ENCODE data around the gene SMCO4.

The SMCO4 gene

DNA sequence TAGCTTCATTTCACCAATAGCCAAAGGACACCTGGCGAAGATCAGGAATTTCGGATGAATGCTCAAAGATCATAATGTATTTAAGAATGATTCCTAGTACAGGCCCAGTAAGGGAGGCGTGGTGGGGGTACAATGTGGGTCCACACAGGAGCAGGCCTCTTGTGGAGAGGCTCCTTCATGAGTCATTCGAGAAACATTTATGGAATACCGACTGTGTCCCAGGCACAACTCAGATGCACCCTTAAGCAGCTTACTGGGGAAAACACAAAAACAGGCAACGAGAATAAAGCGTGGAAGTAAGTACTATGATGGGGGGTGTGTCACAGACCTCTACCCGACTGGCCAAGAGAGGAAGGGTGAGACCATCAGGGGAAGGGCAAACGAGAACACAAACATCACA lies 44.5 kb downstream of the SMCO4 start:
- DNase-seq, result no peak

DNA sequence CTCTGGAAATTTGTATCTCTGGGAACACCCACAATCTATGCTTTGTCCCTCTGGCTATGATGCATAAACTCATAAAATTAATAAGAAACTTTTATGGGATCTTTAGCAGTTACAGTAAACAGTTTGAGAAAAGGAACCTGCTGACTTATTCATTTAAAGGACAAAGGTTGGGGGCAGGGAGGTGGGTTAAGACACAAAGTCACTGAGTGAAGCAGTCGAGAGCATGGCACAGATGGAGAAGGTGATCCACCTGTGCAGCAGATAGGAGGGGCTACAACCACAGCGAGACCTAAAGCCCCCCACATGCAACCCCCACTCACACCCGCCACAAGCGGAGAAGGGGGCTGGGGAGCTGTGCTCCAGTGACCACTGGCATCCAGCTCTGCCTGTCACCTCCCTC lies 45.0 kb downstream of the SMCO4 start:
- no peak for DNase-seq

DNA sequence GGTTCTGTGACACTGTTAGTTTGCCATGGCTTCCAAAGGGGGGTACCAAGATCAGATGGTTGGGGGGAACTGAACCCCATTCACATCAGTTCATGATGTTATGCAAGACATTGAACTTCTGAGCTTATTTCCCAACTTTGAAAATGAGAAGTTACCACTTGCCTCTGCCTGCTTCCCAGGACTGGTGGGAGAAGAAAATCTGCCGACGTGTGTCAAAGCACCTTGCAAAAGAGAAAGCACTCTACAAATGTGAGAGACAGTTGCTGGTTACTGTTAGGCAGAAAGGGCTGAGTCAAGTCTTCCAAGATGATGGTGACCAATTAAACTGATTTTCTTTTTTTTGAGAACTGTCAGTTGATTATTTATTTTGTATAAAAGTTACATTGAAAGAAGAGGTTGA lies 45.6 kb downstream of the SMCO4 start:
- no peak for DNase-seq

DNA sequence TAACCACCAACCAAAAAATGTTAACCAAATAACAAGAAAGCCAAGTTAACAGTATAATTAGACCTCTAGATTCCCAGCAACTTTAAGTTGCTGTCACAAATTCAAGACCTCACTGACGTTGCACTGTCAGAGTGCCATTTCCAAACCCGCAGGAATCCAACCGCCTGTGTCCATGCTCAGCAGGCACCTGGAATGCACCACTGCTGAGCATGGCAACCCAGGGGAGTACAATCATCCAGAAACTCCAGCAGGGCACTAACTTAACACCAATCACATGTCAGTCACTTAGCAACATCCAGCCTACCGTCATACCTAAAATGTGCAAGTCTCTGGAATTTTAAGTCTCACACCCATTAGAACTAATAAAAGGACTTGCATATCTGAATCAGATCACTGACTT lies 48.8 kb downstream of the SMCO4 start:
- DNase-seq, result no peak

DNA sequence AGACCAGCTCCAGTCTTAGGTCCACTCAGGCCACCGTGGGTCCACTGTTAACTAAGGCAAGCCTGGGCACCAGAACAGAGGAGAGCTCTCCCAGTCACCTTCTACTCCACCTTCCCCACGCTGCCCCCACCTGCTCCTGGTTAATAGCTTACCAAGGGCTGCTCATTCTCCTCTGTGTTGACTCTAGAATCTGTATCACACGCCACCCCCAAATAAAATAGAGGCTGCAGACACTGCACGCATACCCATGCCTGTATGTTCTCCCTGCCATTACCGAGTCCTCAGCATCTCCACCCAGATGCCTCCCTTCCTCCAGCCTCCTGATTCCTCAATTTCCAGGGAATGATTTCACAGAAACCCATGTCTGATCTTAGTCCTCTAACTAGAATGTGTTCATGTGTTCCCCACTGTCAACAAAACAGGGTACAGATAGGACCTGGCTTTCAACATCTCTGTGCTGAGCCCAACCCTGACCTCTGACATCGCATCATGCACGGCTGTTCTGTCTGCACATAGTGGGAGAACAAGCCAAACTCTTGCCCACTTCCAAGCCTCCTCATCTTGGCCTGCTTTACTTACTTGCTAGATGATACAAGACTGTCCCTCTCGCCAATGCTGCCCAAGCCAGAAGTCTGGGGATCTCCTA lies 49.8 kb downstream of the SMCO4 start:
- no peak for DNase-seq

DNA sequence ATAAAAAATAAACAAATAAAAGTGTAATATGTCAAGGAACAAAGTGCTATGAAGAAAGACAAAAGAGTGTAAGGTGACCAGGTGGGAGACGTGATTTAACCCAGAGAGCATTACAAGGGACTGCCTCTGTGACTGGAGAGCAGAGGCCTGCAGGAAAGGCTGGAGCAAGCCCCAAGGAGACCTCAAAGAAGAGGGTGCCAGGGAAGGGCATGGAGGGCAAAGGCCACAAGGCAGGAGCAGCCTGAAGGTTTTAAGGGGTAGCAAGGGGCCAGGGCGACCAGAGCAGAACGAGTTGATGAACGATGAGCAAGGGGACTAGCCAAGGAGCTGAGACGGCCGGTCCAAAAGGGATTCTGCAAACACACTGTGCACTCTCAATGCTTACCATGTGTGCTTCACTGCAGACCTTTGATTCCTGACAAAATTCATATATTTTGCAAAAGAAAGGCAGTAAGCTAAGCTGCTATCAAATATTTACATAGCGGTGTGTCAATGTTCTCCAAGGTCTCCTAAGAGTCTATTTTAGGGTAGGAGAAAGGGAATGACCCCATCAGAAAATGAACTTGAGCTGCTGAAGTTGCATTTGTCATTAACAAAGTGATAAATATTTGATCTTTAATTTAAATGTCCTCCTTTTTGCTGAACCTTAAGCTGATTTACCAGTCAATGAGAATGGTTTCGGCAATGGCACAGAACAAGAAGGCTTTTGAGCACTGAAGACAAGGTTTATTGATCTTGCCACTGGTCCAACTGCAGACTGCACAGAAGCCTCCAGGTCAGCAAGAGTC lies 50.5 kb downstream of the SMCO4 start:
- no peak for DNase-seq

DNA sequence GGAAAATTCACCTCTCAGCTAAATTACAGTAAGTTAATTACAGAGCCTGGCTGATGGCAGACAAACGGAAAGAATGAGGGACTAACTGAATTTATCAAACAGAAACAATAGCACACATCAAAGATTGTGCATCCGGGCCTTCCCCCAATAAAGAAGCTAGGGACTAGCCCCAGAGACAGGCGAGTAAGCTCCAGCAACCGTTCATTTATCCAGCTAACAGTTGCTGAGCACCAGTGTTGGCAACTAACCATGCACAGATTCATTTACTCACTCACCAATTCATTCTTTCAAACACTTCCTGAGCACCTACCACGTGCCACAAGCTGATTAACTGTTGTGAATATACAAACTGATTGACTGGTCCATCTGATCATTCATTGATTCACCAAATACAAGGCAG lies 51.2 kb downstream of the SMCO4 start:
- DNase-seq, result no peak

DNA sequence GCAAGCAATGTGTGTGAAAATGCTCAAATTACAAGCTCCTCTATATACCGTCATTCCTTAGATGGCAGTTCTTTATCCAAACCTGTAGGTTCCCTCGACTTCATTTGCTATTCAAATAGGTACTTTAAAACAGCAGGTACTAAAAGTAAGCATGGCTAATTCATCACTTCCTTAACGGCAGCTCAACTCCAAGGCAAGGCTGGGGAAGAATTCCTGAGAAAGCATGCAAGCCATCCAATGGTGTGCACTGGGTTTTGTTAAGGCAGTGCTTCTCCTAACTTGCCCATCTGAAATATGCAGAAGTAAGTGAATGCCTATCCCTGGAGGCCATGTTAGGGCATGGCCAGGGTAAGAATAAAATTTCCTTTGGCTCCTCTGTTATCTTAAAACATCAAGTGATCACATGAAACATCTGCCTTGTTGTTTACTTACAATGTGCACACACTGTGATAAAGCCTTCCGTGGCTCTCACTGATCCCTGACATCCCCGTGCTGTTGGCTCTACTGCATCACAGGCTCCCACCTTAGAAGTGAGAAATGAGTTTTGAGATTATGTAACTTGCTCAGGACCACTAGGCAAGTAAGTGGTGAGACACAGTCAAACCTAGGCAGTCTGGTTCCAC lies 52.1 kb downstream of the SMCO4 start:
- DNase-seq, result no peak

DNA sequence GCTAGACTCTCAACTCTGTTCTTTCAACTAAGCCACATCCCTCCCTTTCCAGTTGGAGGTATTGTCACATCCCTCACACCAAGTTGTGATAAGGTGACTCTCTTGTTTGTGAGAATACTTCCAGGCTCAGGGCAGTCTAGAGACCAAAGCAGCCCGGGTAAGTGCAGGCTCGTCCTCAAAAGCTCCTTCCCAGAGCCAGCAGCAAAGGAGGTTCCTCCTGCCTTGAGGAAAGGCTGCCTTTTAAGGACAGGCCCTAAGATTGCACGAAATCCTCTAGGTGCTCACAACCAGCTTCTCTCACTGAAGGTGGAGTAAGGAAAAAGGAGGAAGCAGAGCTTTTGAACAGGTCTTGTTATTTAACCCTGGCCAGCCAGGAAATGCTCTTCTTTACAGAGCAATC lies 53.4 kb downstream of the SMCO4 start:
- DNase-seq, result no peak

DNA sequence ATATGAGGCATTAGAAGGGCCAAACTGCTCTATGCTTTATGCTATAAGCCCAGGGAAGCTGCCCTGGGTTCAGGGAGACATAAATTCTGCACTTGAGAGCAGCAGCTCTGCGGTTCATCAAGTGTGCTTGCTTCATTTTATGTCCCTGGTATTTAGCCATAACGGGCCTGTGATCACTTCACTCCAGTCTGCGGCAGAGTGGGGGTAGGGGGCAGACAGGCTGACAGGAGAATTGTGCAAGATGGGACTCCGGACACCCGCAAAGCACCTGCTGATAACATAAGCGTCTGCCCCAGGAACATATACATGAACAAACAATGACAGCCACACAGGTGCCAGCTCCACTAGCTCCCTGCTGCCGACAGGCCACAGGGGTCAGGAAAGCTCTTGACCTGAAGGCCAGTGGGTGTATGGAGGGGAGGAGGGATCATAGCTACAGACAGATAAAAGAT lies 56.1 kb downstream of the SMCO4 start:
- DNase-seq, result no peak

DNA sequence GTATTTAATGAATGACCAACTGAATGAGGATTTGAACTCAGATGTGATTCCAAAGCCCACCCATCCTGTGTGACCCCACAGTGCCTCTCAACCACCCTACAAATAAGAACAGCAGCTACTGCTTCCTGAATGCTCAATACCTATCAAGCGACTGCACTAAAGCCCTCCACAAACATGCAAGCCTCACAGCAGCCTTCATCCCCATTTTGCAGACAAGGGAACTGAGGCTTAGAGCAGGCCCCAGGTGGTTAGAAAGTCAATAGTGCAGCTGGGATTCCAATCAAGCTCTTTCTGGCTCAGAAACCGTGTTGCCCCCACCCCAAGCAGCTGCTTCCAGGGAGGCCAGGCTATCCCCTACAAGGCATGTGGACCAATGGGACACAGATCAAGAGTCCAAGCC lies 57.2 kb downstream of the SMCO4 start:
- DNase-seq, result no peak

DNA sequence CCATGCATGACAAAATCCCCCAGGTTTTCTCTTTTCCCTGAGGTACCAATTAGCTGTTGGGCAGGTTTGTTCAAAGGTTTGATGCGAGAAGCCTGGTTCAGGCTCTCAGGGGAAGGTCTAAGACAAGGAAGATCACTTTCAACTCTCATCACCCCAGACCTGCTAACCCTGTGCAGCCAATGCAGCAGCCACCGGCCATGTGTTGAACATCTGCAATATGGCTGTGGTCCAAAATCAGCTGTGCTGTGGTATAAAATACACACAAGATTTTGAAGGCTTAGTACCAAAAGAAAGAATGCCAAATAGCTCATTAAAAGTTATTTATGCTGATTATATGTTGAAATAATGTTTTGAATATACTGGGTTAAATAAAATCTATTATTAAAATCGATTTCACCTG lies 58.5 kb downstream of the SMCO4 start:
- DNase-seq, result no peak

DNA sequence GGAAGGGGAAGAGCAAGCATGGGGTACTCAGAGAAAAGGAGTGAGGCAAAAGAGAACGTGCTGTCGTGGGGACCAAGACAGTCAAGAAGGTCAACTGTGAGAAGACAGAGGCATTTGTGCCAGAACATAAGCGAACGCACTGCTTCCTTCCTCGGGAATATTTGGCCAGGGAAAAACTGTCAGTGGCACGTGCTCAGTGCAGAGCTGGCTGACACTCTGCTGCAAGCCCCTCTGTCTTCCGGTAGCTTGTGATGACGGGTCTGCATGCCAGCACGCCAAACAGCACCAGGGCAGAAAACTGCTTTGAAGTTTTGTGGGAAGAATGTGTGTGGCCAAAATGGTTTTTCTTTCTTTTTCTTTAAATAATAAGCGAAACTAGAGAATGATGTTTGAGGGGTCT lies 60.6 kb downstream of the SMCO4 start:
- no peak for DNase-seq

DNA sequence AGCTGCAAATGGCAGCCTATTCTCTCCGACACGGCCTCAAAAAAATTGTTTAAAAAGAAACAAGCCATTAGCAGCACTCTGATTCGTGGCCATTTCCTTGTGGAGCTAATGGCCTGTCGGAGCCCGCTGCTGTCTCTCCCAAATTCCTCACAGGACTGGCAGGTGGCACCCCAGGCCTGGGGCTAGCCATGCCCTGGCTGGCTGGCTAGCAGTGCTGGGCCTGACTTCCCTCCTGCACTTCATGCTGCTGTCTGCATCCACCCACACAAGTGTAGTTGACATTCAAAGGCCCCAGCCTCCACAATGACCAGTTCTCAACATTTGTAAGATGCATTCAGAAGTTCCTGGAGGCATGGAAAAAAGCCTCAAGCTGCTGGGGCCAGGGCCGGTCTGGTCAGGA lies 61.5 kb downstream of the SMCO4 start:
- DNase-seq, result no peak

DNA sequence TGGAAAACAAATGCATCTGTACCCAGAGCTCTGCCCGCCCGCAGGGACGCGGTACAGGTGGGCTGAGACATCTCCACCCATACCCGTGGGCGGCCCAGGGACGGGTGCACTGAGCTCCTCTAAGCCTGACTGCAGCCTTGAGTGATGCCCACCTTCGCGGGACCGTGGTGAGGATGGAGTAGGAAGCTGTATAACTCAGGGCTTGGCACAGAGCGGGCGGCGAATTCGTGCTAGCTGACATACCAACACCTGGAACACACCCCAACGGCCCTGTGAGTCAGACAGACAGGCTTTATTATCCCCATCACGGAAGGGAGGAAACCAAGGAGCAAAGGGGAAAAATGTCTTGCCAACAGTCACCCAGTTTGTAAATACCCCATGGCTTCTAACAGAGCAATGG lies 61.9 kb downstream of the SMCO4 start:
- DNase-seq, result no peak

DNA sequence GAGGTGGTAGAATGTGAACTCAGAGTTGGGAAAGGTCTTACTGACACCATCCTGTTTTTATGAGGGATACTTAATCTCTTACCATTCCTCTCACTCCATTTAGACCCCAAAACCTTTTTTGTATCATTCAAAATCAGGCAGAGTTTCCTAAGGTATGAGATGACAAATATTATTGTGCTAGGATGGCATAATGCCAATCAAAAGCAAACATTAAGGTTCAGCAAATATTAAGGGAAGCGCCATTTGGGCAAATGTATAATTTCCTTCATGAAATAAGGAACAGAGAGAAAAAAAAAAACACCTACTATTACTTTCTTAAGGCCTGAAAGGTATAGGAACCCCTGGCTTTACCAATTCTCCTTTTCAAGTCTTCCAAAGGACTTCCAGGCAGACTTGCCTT lies 62.4 kb downstream of the SMCO4 start:
- no peak for DNase-seq

DNA sequence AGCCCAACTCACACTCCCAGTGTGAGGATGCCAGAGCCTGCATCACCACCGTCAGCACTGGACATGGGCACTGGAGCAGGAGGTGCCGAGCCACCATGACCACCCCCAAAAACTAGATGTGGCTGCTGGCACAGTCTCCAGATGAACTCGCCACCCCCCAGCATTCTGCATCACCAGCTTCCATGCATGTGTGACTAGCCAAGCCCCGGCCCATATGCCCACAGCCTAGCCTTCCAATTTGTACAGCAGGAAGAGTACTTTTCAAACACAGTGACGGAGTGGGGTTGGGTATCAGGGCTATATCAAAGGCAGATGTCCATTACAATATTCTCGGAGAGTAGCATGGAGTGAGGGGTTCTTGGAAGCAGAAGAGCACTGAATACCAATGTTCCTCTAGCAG lies 62.9 kb downstream of the SMCO4 start:
- DNase-seq, result no peak

DNA sequence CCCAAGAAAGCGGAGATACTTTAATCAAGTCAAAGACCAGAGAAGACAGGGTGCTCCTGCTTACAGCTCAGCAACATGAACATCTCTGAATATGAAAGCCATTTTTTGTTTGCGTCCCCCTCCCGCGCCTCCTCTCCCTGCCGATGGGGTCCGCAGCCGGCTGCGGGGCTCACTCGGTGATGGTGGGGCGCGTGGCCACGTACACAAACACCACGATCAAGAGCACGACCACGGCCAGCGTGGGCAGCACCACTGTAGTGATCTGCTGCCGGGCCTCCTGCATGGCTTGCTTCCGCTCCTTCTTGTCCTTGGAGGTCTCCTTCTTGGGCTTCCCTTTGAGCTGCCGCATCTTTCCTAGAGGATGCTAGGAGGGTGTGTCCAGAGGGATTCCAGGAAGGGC lies 64.3 kb downstream of the SMCO4 start:
- no peak for DNase-seq

DNA sequence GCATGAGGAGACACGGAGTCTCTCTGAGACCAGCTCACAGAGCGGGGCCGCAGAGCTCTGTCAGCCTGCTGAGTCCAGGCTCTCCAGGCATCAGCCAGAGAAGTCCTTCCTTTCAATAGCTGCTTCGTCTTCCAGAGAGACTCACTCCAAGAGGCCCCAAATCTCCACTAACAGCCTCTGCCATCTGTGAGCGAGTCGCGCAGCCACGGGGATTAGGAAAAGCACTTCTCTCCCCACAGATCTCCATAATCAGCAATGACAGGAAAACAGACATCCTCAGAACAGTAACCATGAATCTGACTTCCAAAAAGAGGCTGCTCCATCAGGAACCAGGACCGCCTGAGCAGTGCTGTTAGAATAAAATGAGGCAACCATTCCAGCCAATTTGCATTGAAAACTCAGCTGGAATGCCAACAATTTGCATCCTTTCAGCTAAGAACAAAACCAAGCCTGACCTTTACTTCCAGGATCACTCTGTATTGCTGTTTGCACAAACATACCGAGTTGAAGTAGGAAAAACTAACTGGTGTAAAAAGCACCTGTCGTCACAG lies 65.4 kb downstream of the SMCO4 start:
- DNase-seq, result no peak

DNA sequence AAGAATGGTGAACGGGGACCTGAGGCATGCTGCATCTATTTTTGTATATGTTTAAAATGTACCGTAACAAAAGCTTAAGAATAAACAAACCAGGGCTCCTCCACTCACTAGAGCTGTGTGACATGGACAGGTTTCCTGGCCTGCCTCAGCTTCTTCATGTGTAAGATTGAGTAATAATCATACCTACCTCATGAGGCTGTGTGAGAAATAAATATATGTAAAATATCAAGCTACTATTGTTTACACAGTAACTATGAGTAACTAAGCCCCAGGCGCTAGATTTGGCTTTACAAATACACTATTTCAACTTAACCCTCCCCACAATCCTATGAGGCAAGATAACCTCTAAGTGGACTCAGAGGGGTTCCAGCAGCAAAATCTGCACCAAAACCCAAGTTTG lies 66.4 kb downstream of the SMCO4 start:
- no peak for DNase-seq

DNA sequence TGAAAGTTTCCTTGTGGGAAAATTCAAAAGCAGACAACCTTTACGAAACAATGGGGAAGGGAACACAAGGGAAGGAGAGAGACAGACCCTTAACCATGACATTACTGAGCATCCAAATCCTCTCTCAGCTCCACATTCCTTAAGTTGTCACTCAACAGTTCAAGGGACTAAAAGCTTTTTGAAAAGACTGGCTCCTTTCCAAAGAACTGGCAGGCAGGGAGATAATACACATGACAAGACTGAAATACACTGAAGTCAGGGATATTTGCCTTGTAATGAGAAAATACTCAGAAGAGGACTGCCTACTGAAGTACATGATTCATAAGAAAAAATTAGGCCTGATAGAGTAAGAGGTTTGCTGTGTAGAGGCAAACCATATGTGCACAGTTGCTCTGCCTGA lies 69.1 kb downstream of the SMCO4 start:
- no peak for DNase-seq

DNA sequence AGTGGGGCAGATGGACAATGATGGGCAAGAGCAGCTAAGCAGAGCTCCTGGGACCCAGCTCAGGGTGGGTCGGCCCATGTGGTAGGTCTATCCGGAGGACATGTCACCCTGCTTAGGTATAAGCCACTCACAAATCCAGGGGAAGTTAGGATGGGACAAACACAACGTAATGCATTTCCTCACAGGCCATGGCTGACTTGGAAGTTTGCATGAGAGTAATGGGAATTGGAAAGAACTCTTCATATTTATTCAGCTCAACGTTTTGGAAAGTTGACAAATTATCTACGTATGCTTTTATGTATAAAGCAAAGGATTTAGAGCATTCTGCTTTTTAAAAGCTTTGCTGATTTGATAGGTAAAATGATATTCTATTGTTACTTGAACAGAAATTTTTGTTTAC lies 74.9 kb downstream of the SMCO4 start:
- no peak for DNase-seq

DNA sequence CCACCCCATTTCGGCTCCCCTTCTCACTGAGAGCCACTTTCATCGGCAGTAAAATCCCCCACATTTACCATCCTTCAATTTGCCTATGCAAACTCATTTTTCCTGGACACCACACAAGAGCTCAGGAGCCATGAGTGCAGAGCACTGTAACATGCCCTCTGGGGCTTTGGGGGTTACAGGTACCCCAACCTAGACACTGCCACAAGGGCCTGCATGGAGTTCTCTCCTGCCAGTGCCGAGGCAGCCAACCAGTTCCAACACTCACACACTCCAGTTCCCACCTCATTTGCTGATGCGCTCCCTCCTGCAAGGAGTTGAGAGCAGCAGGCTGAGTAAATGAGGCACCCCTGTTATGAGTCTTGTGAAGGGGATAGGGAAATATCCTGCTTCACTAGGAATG lies 76.1 kb downstream of the SMCO4 start:
- DNase-seq, result no peak

DNA sequence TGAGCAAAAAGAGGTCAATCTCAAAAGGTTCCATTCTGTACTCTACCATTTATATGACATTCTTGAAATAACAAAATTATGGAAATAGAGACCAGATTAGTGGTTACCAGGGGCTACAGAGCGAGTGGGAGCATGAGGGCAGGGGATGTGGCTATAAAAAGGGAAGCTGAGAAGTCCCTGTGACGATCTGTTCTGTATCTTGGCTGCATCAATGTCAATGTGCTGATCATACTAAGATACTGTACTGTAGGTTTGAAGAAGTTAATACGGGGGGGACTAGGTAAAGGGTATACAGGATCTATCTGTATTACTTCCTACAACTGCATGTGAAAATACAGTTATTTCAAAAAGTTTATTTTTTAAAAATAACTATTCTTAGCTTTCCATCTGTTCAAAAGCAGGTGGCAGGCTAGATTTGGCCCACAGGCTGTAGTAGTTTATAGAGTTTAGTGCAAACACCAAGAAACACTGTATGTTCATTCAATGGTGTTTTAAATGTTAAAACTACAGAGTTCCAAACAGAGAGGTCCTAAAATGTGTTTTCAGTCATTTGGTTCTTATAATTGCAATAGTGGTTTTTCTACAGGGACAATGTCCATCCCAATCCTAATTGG lies 78.2 kb downstream of the SMCO4 start:
- no peak for DNase-seq

Measured in activated CD8-positive, alpha-beta memory T cell treated with anti-CD3 and anti-CD28 coated beads, Interleukin-2, amount 50 U/mL, for 48 hours (primary cell).